Neural cell (in vitro differentiated cells): Measurements from ENCODE around the gene SLC25A36. TPM values are rescaled to one million over a fixed set of nuclear protein-coding genes. Genes with fewer than 3 reads are reported as not detected.

Source experiments
- H2AFZ ChIP-seq: fragments of 200-600, 300-800 bp; sonication (generic), shearing (Covaris generic); 2 replicates; pipeline ENCODE4 v1.6.0; 2014; ENCODE audit warnings: low read depth, mild to moderate bottlenecking, antibody characterized with exemption, low read length, moderate library complexity
- H3F3A ChIP-seq: fragments of 200-600 bp; shearing (Covaris generic); 2 replicates; pipeline ENCODE4 v1.6.1; 2016; ENCODE audit warnings: mild to moderate bottlenecking, moderate library complexity, mixed read lengths, antibody characterized with exemption, low read length; ENCODE audit not compliant: insufficient read depth, poor library complexity, severe bottlenecking
- H3K27ac ChIP-seq: fragments of 200-600, 300-800 bp; sonication (generic), shearing (Covaris generic); 2 replicates; pipeline ENCODE4 v1.5.1; 2014; ENCODE audit warnings: mild to moderate bottlenecking, low read length, moderate library complexity
- H3K27me3 ChIP-seq: fragments of 300-800, 200-600 bp; sonication (generic), shearing (Covaris generic); 2 replicates; pipeline ENCODE4 v1.6.0; 2014; ENCODE audit warnings: mild to moderate bottlenecking, low read depth, low read length, moderate library complexity; ENCODE audit not compliant: insufficient read depth
- H3K36me3 ChIP-seq: fragments of 300-800, 200-600 bp; sonication (generic), shearing (Covaris generic); 2 replicates; pipeline ENCODE4 v1.5.1; 2014; ENCODE audit warnings: mild to moderate bottlenecking, antibody characterized with exemption, low read length, moderate library complexity; ENCODE audit not compliant: insufficient read depth
- H3K4me2 ChIP-seq: fragments of 300-800, 200-600 bp; sonication (generic), shearing (Covaris generic); 2 replicates; pipeline ENCODE4 v1.6.0; 2014; ENCODE audit warnings: mild to moderate bottlenecking, low read length
- H3K4me3 ChIP-seq: fragments of 300-800, 200-600 bp; sonication (generic), shearing (Covaris generic); 2 replicates; pipeline ENCODE4 v1.5.1; 2014; ENCODE audit warnings: mild to moderate bottlenecking, low read length, moderate library complexity
- H3K79me2 ChIP-seq: fragments of 200-600 bp; shearing (Covaris generic); replicated peaks from 2 replicates; pipeline ENCODE4 v1.6.0; 2014; ENCODE audit warnings: mild to moderate bottlenecking, low read length, moderate library complexity; ENCODE audit not compliant: insufficient read depth
- H3K9ac ChIP-seq: fragments of 300-800, 200-600 bp; sonication (generic), shearing (Covaris generic); 2 replicates; pipeline ENCODE4 v1.6.1; 2016; ENCODE audit warnings: mild to moderate bottlenecking, low read length, mixed read lengths
- H3K9me2 ChIP-seq: fragments of 200-600 bp; shearing (Covaris generic); 2 replicates; pipeline ENCODE4 v1.6.1; 2016; ENCODE audit warnings: mild to moderate bottlenecking, low read length, mixed read lengths; ENCODE audit not compliant: insufficient read depth
- H3K9me3 ChIP-seq: fragments of 200-600, 300-800 bp; sonication (generic), shearing (Covaris generic); 2 replicates; pipeline ENCODE4 v1.6.1; 2016; ENCODE audit warnings: mild to moderate bottlenecking, mixed run types, low read length, moderate library complexity, mixed read lengths
- H4K20me1 ChIP-seq: fragments of 200-600 bp; shearing (Covaris generic); 2 replicates; pipeline ENCODE4 v1.6.1; 2016; ENCODE audit warnings: mild to moderate bottlenecking, mixed run types; ENCODE audit not compliant: insufficient read depth
- EP300 ChIP-seq: fragments of 450-650 bp; conservative IDR thresholded peaks from 2 replicates; pipeline ENCODE4 v1.6.1; 2014; ENCODE audit warnings: antibody characterized with exemption, mild to moderate bottlenecking, moderate library complexity; ENCODE audit not compliant: poor library complexity, severe bottlenecking
- EZH2 ChIP-seq: fragments of 200-600, 300-800 bp; shearing (Covaris generic), sonication (generic); IDR thresholded peaks from 2 replicates; pipeline ENCODE4 v1.6.1; 2014; ENCODE audit warnings: antibody characterized with exemption, low read length, borderline replicate concordance, mild to moderate bottlenecking; ENCODE audit not compliant: insufficient read depth, poor library complexity, severe bottlenecking
- MXI1 ChIP-seq: fragments of 450-650 bp; conservative IDR thresholded peaks from 2 replicates; pipeline ENCODE4 v1.6.1; 2014; ENCODE audit warnings: antibody characterized with exemption, mild to moderate bottlenecking; ENCODE audit not compliant: poor library complexity, severe bottlenecking
- POLR2AphosphoS5 ChIP-seq: IDR thresholded peaks from 2 replicates; pipeline ENCODE4 v1.6.1; 2012
- RAD21 ChIP-seq: fragments of 450-650 bp; conservative IDR thresholded peaks from 2 replicates; pipeline ENCODE4 v1.6.1; 2014; ENCODE audit warnings: antibody characterized with exemption, mild to moderate bottlenecking, moderate library complexity
- SMC3 ChIP-seq: fragments of 450-650 bp; conservative IDR thresholded peaks from 2 replicates; pipeline ENCODE4 v1.6.1; 2014; ENCODE audit warnings: antibody characterized with exemption, mild to moderate bottlenecking, moderate library complexity; ENCODE audit not compliant: poor library complexity
- TAF1 ChIP-seq: IDR thresholded peaks from 2 replicates; pipeline ENCODE4 v1.6.1; 2012; ENCODE audit warnings: low read depth
- polyA plus RNA-seq: library from polyadenylated mRNA; depleted of rRNA; stranded (reverse); fragments of >200 nt; gene quantifications from 2 replicates; pipeline ENCODE4 v1.2.3, GENCODE V29; 2014
- TF ChIP-seq, protein P1 (sequence below): IDR thresholded peaks from 2 replicates; pipeline ENCODE4 v1.6.1; 2012; ENCODE audit warnings: borderline replicate concordance
- TF ChIP-seq, protein P2 (sequence below): fragments of 450-650 bp; IDR thresholded peaks from 2 replicates; pipeline ENCODE4 v1.5.1; 2014; ENCODE audit warnings: antibody characterized with exemption, mild to moderate bottlenecking, moderate library complexity; ENCODE audit not compliant: poor library complexity, severe bottlenecking

Gene SLC25A36
- polyA plus RNA-seq, 1 donor from 2014 or later = 227 TPM

DNA sequence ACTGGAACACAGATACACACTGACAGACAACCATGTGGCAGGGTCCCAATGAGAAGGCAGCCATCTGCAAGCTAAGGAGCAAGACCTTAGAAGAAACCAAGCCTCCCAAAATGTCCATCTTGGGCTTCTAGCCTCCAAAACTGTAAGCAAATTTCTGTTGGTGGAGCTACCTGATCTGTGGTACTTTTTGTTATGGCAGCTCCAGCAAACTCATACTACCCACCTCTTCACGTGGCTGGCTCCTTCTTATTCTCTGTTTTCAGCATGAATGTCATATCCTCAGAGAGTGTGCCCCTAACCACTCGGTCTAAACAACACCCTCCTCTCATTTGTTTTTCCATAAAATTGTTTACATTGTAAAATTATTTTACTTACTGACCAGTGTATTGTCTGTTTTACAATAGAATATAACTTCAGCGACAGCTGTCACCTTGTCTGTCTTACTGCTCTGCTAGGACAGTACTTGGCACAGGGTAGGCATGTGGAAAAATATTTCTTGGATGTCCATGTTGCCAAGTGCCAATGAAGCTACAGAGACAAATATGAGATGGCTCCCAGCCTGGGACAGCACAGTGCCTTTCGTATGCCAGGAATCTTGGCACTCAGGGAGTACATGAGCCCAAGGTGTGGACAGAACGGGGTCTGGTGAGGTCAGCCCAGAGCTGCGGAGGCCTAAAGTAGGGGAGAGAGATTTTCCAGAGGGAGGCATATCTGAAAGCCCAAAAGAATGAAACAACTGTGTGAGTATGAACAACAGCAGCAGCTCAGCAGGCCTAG, 17.4 kb upstream of the SLC25A36 start:
- no peaks in the 10 kb centered on the region for H3K36me3 ChIP-seq
- no peaks in the 10 kb centered on the region for H3K9me3 ChIP-seq
- H4K20me1 ChIP-seq = no peaks in the 10 kb centered on the region
- no peaks in the 10 kb centered on the region for H3F3A ChIP-seq
- no peak overlapping the region for H3K4me3 ChIP-seq
- H2AFZ ChIP-seq = no peak overlapping the region
- H3K27ac ChIP-seq = no peak overlapping the region
- TF ChIP-seq MXI1 = no peak
- TF ChIP-seq POLR2AphosphoS5 = no peak
- TF ChIP-seq, protein P1, sequence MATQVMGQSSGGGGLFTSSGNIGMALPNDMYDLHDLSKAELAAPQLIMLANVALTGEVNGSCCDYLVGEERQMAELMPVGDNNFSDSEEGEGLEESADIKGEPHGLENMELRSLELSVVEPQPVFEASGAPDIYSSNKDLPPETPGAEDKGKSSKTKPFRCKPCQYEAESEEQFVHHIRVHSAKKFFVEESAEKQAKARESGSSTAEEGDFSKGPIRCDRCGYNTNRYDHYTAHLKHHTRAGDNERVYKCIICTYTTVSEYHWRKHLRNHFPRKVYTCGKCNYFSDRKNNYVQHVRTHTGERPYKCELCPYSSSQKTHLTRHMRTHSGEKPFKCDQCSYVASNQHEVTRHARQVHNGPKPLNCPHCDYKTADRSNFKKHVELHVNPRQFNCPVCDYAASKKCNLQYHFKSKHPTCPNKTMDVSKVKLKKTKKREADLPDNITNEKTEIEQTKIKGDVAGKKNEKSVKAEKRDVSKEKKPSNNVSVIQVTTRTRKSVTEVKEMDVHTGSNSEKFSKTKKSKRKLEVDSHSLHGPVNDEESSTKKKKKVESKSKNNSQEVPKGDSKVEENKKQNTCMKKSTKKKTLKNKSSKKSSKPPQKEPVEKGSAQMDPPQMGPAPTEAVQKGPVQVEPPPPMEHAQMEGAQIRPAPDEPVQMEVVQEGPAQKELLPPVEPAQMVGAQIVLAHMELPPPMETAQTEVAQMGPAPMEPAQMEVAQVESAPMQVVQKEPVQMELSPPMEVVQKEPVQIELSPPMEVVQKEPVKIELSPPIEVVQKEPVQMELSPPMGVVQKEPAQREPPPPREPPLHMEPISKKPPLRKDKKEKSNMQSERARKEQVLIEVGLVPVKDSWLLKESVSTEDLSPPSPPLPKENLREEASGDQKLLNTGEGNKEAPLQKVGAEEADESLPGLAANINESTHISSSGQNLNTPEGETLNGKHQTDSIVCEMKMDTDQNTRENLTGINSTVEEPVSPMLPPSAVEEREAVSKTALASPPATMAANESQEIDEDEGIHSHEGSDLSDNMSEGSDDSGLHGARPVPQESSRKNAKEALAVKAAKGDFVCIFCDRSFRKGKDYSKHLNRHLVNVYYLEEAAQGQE = no peak
- TF ChIP-seq SMC3 = no peak
- TF ChIP-seq TAF1 = no peak
- TF ChIP-seq, protein P2, sequence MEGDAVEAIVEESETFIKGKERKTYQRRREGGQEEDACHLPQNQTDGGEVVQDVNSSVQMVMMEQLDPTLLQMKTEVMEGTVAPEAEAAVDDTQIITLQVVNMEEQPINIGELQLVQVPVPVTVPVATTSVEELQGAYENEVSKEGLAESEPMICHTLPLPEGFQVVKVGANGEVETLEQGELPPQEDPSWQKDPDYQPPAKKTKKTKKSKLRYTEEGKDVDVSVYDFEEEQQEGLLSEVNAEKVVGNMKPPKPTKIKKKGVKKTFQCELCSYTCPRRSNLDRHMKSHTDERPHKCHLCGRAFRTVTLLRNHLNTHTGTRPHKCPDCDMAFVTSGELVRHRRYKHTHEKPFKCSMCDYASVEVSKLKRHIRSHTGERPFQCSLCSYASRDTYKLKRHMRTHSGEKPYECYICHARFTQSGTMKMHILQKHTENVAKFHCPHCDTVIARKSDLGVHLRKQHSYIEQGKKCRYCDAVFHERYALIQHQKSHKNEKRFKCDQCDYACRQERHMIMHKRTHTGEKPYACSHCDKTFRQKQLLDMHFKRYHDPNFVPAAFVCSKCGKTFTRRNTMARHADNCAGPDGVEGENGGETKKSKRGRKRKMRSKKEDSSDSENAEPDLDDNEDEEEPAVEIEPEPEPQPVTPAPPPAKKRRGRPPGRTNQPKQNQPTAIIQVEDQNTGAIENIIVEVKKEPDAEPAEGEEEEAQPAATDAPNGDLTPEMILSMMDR = no peak
- no peak for TF ChIP-seq RAD21
- TF ChIP-seq EZH2 = no peak
- TF ChIP-seq EP300 = no peak
- no peaks in the 10 kb centered on the region for H3K27me3 ChIP-seq
- H3K9me2 ChIP-seq = no peaks in the 10 kb centered on the region
- H3K9ac ChIP-seq = no peak overlapping the region
- no peak overlapping the region for H3K4me2 ChIP-seq
- H3K79me2 ChIP-seq = no peaks in the 10 kb centered on the region

DNA sequence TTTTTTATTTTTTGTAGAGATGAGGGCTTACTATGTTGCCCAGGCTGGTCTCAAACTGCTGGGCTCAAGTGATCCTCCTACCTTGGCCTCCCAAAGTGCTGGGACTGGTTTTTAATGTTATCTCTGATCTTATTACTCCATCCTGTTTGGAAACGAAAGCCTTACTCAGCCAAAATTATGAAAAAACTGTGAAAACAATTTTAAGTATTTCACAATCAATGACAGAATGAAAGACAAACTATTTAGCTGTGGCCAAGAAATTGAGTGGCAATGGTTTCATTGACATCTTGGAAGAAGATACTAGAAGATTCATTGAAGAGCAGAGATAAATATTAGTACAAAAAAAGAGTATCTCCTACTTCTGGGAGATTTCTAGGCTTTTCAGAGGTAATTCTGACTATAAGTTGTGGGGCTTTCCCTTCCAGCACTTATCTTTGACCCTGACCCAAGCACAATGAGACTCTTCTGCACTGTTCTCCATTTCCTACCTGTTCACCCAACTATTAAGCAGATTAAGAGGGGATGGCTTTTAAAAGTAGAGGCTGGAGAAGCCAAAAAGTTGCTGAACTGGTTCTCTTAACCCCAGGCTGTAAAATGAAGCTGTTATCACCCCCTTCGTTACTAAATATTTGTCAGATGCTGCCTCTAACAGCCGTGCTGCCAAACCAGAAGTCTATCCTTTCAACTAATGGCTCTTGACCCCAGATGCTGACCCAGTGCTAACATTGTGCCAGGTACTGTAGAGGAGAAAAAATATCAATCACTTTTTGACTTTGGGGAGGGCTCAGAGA, 14.2 kb upstream of the SLC25A36 start:
- Histone ChIP-seq H3F3A (no peaks in the 10 kb centered on the region), H3K36me3 (no peaks in the 10 kb centered on the region), H3K79me2 (no peaks in the 10 kb centered on the region), H3K27ac (no peak overlapping the region), H4K20me1 (no peaks in the 10 kb centered on the region), H3K9me3 (no peaks in the 10 kb centered on the region), H3K9me2 (no peaks in the 10 kb centered on the region), H3K27me3 (no peaks in the 10 kb centered on the region), H3K9ac (no peak overlapping the region), H3K4me3 (no peak overlapping the region), H3K4me2 (no peak overlapping the region), H2AFZ (no peak overlapping the region)
- TF ChIP-seq SMC3 = no peak
- TF ChIP-seq TAF1 = no peak
- no peak for TF ChIP-seq EP300
- TF ChIP-seq EZH2 = no peak
- no peak for TF ChIP-seq MXI1
- no peak for TF ChIP-seq POLR2AphosphoS5
- TF ChIP-seq, protein P2 = no peak
- TF ChIP-seq, protein P1 = no peak
- TF ChIP-seq RAD21 = no peak
